HepG2 (cell line): ENCODE measurements around the gene SNAP29. TPM values are rescaled to one million over a fixed set of nuclear protein-coding genes. Genes with fewer than 3 reads are reported as not detected.

ENCODE experiments used
- ATAC-seq: fragments of 200-7000 bp; cut with Tn5 transposase; 3 replicates; pipeline ENCODE4 v1.9.1; 2020; ENCODE audit warnings: mild to moderate bottlenecking, moderate library complexity
- BruUV-seq: library from RNA; stranded (reverse); fragments of 400-500 nt; replicated peaks from 2 replicates; lab custom pipeline; 2021; lab: Mats Ljungman, UMichigan
- CTCF ChIA-PET: fragments of 300-600 bp; formaldehyde crosslinking; extraction: SDS; loops from one replicate; lab custom pipeline; 2021; ENCODE audit warnings: low total read pairs, inconsistent platforms, low intra/inter-chr PET ratio; lab: Yijun Ruan, JAX
- POLR2A ChIA-PET: fragments of 350-600 bp; sonication (Branson Sonifier 250); formaldehyde crosslinking; loops from one replicate; lab custom pipeline; 2020; ENCODE audit warnings: antibody characterized with exemption, inconsistent platforms; lab: Yijun Ruan, JAX
- DNase-seq: peaks from one replicate; pipeline ENCODE4 v3.0.0-alpha.2; 2015; ENCODE audit warnings: low spot score
- FAIRE-seq: peaks from 3 replicates; lab custom pipeline; 2011; peaks lifted over from hg19 to GRCh38; lab: Jason Lieb, UNC
- H2AFZ ChIP-seq: one replicate; pipeline ENCODE4 v1.6.1; 2011; ENCODE audit warnings: low read length, inconsistent platforms
- H3K27ac ChIP-seq: fragments of 300-600 bp; 3 replicates; pipeline ENCODE4 v1.8.0; 2011; ENCODE audit warnings: mixed run types, mild to moderate bottlenecking, mixed read lengths, low read length, inconsistent platforms; ENCODE audit not compliant: insufficient read depth; ENCODE audit errors: extremely low read length
- H3K27me3 ChIP-seq, 2 experiments: fragments of 200-600 bp in 1 of 2; 2 replicates in 1 of 2; 3 replicates in 1 of 2; pipeline versions ENCODE4 v1.6.0 to v1.8.0; 2011; ENCODE audit warnings: low read length in 2 of 2, mild to moderate bottlenecking in 2 of 2, moderate library complexity in 2 of 2, inconsistent platforms in 1 of 2; ENCODE audit not compliant: insufficient read depth in 2 of 2, control insufficient read depth in 1 of 2
- H3K36me3 ChIP-seq, 2 experiments: fragments of 200-600 bp in 1 of 2; replicated peaks in 1 of 2; 2 replicates in 1 of 2; 3 replicates in 1 of 2; pipeline versions ENCODE4 v1.5.1 to v1.8.0; 2011; ENCODE audit warnings: low read length in 2 of 2, inconsistent platforms in 1 of 2; ENCODE audit not compliant: insufficient read depth in 2 of 2, control insufficient read depth in 1 of 2
- H3K4me1 ChIP-seq: 2 replicates; pipeline ENCODE4 v1.5.1; 2012; ENCODE audit warnings: low read length, inconsistent platforms; ENCODE audit not compliant: insufficient read depth
- H3K4me2 ChIP-seq: 2 replicates; pipeline ENCODE4 v1.6.0; 2011; ENCODE audit warnings: low read depth, low read length, inconsistent platforms
- H3K4me3 ChIP-seq, 3 experiments: fragments of 200-600 bp in 1 of 3; sonication (generic), shearing (Covaris generic) in 1 of 3; replicated peaks in 1 of 3; 2 replicates each; pipeline ENCODE4 v1.5.1; 2011 to 2016; ENCODE audit warnings: low read length in 3 of 3, inconsistent platforms in 2 of 3, low read depth in 2 of 3, mild to moderate bottlenecking in 2 of 3, control low read depth in 1 of 3, mixed read lengths in 1 of 3; ENCODE audit not compliant: insufficient read depth in 1 of 3
- H3K79me2 ChIP-seq: one replicate; pipeline ENCODE4 v1.6.1; 2011; ENCODE audit warnings: low read length, inconsistent platforms; ENCODE audit not compliant: insufficient read depth
- H3K9ac ChIP-seq: 2 replicates; pipeline ENCODE4 v1.6.0; 2011; ENCODE audit warnings: mild to moderate bottlenecking, low read depth, low read length, inconsistent platforms; ENCODE audit not compliant: insufficient read depth
- H3K9me3 ChIP-seq: 2 replicates; pipeline ENCODE4 v1.5.1; 2012; ENCODE audit warnings: mild to moderate bottlenecking, low read length
- H4K20me1 ChIP-seq: 2 replicates; pipeline ENCODE4 v1.6.0; 2011; ENCODE audit warnings: inconsistent platforms, mild to moderate bottlenecking, low read length, moderate library complexity; ENCODE audit not compliant: insufficient read depth
- ARNTL ChIP-seq: sonication (generic); formaldehyde crosslinking; IDR thresholded peaks from 2 replicates; pipeline ENCODE4 v1.4.0; 2020; ENCODE audit warnings: mild to moderate bottlenecking, missing genetic modification reagents
- CENPX ChIP-seq: sonication (generic); formaldehyde crosslinking; IDR thresholded peaks from 2 replicates; pipeline ENCODE4 v1.9.0; 2021; ENCODE audit warnings: mild to moderate bottlenecking, missing genetic modification reagents, moderate library complexity
- DBP ChIP-seq: sonication (generic); formaldehyde crosslinking; IDR thresholded peaks from 2 replicates; pipeline ENCODE4 v1.4.0; 2020; ENCODE audit warnings: missing genetic modification reagents; ENCODE audit errors: not compliant biosample characterization
- FOSL1 ChIP-seq: sonication (generic); formaldehyde crosslinking; IDR thresholded peaks from 2 replicates; pipeline ENCODE4 v1.9.0; 2021; ENCODE audit warnings: missing genetic modification reagents, borderline replicate concordance
- FOXC1 ChIP-seq: sonication (generic); formaldehyde crosslinking; IDR thresholded peaks from 2 replicates; pipeline ENCODE4 v1.8.0; 2022; ENCODE audit warnings: mild to moderate bottlenecking, missing genetic modification reagents, borderline replicate concordance
- HDAC1 ChIP-seq: sonication (generic); formaldehyde crosslinking; IDR thresholded peaks from 2 replicates; pipeline ENCODE4 v1.5.1; 2020; ENCODE audit warnings: mild to moderate bottlenecking, missing genetic modification reagents
- HNRNPL ChIP-seq: fragments of 200-400 bp; formaldehyde crosslinking; IDR thresholded peaks from 2 replicates; pipeline ENCODE4 v1.6.1; 2017; ENCODE audit warnings: mild to moderate bottlenecking, low read depth, low read length
- IKZF1 ChIP-seq: fragments of 450-650 bp; IDR thresholded peaks from 2 replicates; pipeline ENCODE4 v1.7.1; 2016
- PAF1 ChIP-seq: IDR thresholded peaks from 2 replicates; pipeline ENCODE4 v1.6.1; 2016; ENCODE audit warnings: missing genetic modification reagents, missing compliant biosample characterization
- SRSF9 ChIP-seq: fragments of 200-400 bp; formaldehyde crosslinking; IDR thresholded peaks from 2 replicates; pipeline ENCODE4 v1.6.1; 2018; ENCODE audit warnings: borderline replicate concordance, mild to moderate bottlenecking, low read depth, low read length; ENCODE audit not compliant: insufficient read depth, poor library complexity, severe bottlenecking
- SUZ12 ChIP-seq: fragments of 150-350 bp; IDR thresholded peaks from 2 replicates; pipeline ENCODE4 v1.6.1; 2014; ENCODE audit warnings: low read depth, low read length
- TEF ChIP-seq: sonication (generic); formaldehyde crosslinking; IDR thresholded peaks from 2 replicates; pipeline ENCODE4 v1.5.0; 2020; ENCODE audit warnings: missing genetic modification reagents
- TOE1 ChIP-seq: sonication (generic); formaldehyde crosslinking; IDR thresholded peaks from 2 replicates; pipeline ENCODE4 v1.4.0; 2020; ENCODE audit warnings: mild to moderate bottlenecking, missing genetic modification reagents
- ZNF10 ChIP-seq: sonication (generic); formaldehyde crosslinking; IDR thresholded peaks from 2 replicates; pipeline ENCODE4 v1.4.0; 2020; ENCODE audit warnings: mild to moderate bottlenecking, low read depth, missing genetic modification reagents, borderline replicate concordance
- ZNF546 ChIP-seq: sonication (generic); formaldehyde crosslinking; conservative IDR thresholded peaks from 2 replicates; pipeline ENCODE4 v1.8.1; 2023; ENCODE audit warnings: mild to moderate bottlenecking, missing genetic modification reagents
- ZNF703 ChIP-seq: sonication (generic); formaldehyde crosslinking; IDR thresholded peaks from 2 replicates; pipeline ENCODE4 v1.5.1; 2020; ENCODE audit warnings: missing genetic modification reagents, mild to moderate bottlenecking, moderate library complexity, borderline replicate concordance
- ZNF775 ChIP-seq: sonication (generic); formaldehyde crosslinking; IDR thresholded peaks from 2 replicates; pipeline ENCODE4 v1.4.0; 2020; ENCODE audit warnings: missing genetic modification reagents, mild to moderate bottlenecking, moderate library complexity, borderline replicate concordance
- ZNF850 ChIP-seq: sonication (generic); formaldehyde crosslinking; conservative IDR thresholded peaks from 2 replicates; pipeline ENCODE4 v1.9.0; 2021; ENCODE audit warnings: mild to moderate bottlenecking, missing genetic modification reagents
- WGBS: methylation state at CpG from one replicate; pipeline ENCODE4 v1.1.6; 2017; ENCODE audit warnings: low lambda C conversion rate; 5-methylcytosine and 5-hydroxymethylcytosine counted together
- in situ Hi-C: cut with HindIII; loops from 2 replicates; pipeline ENCODE4 v1.10.0; 2017; ENCODE audit warnings: low pct_unique_long_range_greater_than_20kb; ENCODE audit not compliant: extremely low pct_ligation_motif_present
- intact Hi-C: fragments of 100-400 bp; cut with micrococcal nuclease; formaldehyde crosslinking; loops from one replicate; pipeline ENCODE4 v1.10.0; 2022; ENCODE audit not compliant: unreplicated experiment
- polyA plus RNA-seq, 8 experiments: library from polyadenylated mRNA; depleted of rRNA in 3 of 8; stranded (reverse) in 7 of 8; unstranded in 1 of 8; fragments of >200 nt; fragmentation: Illumina TruSeq in 4 of 8; extraction: Trizol in 4 of 8; gene quantifications; 2 replicates each; pipeline versions ENCODE4 v1.2.1 to v1.2.3, GENCODE V29; 2011 to 2016; ENCODE audit warnings: low read depth in 4 of 8, missing spikeins in 1 of 8, mixed read lengths in 1 of 8; ENCODE audit not compliant: insufficient read depth in 1 of 8
- total RNA-seq, 5 experiments: library from RNA; depleted of rRNA; stranded (reverse); fragments of >200 nt; fragmentation: Illumina TruSeq; extraction: Trizol; gene quantifications; 2 replicates each; pipeline ENCODE4 v1.2.3, GENCODE V29; 2016; ENCODE audit warnings: low read depth in 1 of 5

The SNAP29 gene
- total and polyA plus RNA-seq, 2 of the 13 experiments (the other 11 are each of a cell fraction or from before 2014, with no cell fraction given), result 12.3 to 30.7 TPM

GRCh38 chr22:20868025-20868962 is 9.5 kb downstream of the SNAP29 start:
- no peak for TF ChIP-seq TEF
- no peak for TF ChIP-seq HNRNPL
- no peak for TF ChIP-seq ARNTL
- TF ChIP-seq FOSL1 (CRISPR knock-in tag), result no peak
- no peak for TF ChIP-seq SRSF9
- TF ChIP-seq ZNF546 (CRISPR knock-in tag), result no peak
- TF ChIP-seq SUZ12, result no peak
- TF ChIP-seq FOXC1, result no peak
- no peak for TF ChIP-seq IKZF1
- no peak for TF ChIP-seq ZNF10 (CRISPR knock-in tag)
- no peak for TF ChIP-seq ZNF850 (CRISPR knock-in tag)
- no peak for TF ChIP-seq DBP (CRISPR knock-in tag)
- TF ChIP-seq CENPX (CRISPR knock-in tag), result no peak
- no peak for TF ChIP-seq PAF1
- no peak for TF ChIP-seq HDAC1 (CRISPR knock-in tag)
- TF ChIP-seq ZNF775 (CRISPR knock-in tag), result no peak
- no peak for TF ChIP-seq TOE1
- TF ChIP-seq ZNF703, result no peak
- TF ChIP-seq, all 625 proteins: peak for 0
- ChIA-PET POLR2A (interaction anchor here (1.0 to 2.0 kb wide), 7 partner anchors 11 to 114 kb away, joined by 3 to 10 read pairs (median 4); partner anchors contain the start of genes LZTR1 and SERPIND1), CTCF (no interaction called here)
- in situ Hi-C loops (no loop called here), intact Hi-C loops (no loop called here)
- no TSS peak for BruUV-seq
- H3K36me3 ChIP-seq, result peaks cover 4 to 11% of the 10 kb centered on the region in 2 experiments; a peak in 3 of 5 replicates
- no peaks in the 10 kb centered on the region for H3K79me2 ChIP-seq
- H4K20me1 ChIP-seq, result no peaks in the 10 kb centered on the region
- WGBS, result 91% methylated on average over 7 of the region's 7 CpGs
- H3K4me2 ChIP-seq, result peak overlapping the region; percentile 45
- no peak overlapping the region for H3K4me3 ChIP-seq
- H3K27ac ChIP-seq, result peak overlapping the region; percentile 42
- H2AFZ ChIP-seq, result no peak overlapping the region
- H3K9ac ChIP-seq, result peak overlapping the region; percentile 3; the same call in 1 of the 2 replicates
- H3K27me3 ChIP-seq, result no peaks in the 10 kb centered on the region
- ATAC-seq (no peak), DNase-seq (no peak), FAIRE-seq (no peak)
- H3K9me3 ChIP-seq, result no peaks in the 10 kb centered on the region
- H3K4me1 ChIP-seq, result peaks cover 46% of the 10 kb centered on the region
